Epithelial cell of prostate (primary cell): ENCODE measurements around the gene SOX2.
"Not testable (repeated sequence)": the region's sequence is repeated elsewhere in the genome, so short reads cannot be mapped to it uniquely, and the experiment has no call there.

Experiments used
- DNase-seq: peaks from one replicate; pipeline ENCODE4 v3.0.0-alpha.2; 2011; ENCODE audit warnings: low read depth, low spot score
- H3K27ac ChIP-seq: fragments of 450-650 bp; 2 replicates; pipeline ENCODE4 v1.5.1; 2017; ENCODE audit warnings: mild to moderate bottlenecking

SOX2 gene

DNA sequence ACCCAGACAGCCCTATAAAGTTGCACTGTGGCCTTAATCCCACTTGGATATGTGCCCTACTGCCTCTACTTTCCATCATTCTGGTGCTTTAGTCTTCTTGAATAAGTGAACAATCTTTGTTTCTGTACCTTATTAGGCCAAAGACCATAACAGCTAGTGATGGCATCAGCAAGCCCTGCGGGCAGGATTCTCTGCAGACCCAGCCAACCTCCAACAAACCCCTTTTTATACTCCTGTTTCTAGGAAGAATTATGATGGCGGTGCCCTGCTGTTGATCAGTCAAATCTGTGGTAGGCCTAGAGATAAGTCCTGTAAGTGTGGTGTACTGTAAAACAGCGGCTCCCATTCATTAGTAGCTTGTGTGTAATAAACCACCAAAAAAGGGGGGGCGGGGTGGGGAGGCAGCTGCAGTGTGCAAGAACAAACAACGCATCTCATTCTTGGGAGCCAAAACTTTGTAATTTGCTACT lies 40.5 kb downstream of the SOX2 start:
- DNase-seq, result no peak
- no peak overlapping the region for H3K27ac ChIP-seq

- no peak overlapping the region for H3K27ac ChIP-seq
- DNase-seq, result no peak
Measured at GRCh38 chr3:181753391-181753790, 41.7 kb downstream of the SOX2 start.

- H3K27ac ChIP-seq, result no peak overlapping the region
- DNase-seq, result no peak
Measured at GRCh38 chr3:181755959-181756358, 44.2 kb downstream of the SOX2 start.

GRCh38 chr3:181756645-181757297 lies 45.0 kb downstream of the SOX2 start:
- no peak for DNase-seq
- no peak overlapping the region for H3K27ac ChIP-seq

GRCh38 chr3:181757694-181758306 lies 46.1 kb downstream of the SOX2 start:
- no peak overlapping the region for H3K27ac ChIP-seq
- DNase-seq, result no peak

- DNase-seq, result no peak
- H3K27ac ChIP-seq, result no peak overlapping the region
Measured at GRCh38 chr3:181761906-181762305, 50.2 kb downstream of the SOX2 start.

GRCh38 chr3:181764033-181764432 lies 52.3 kb downstream of the SOX2 start:
- not testable (repeated sequence) for DNase-seq, H3K27ac ChIP-seq
